Nucleus accumbens (tissue), 56 donors: Measurements from ENCODE around the gene TPO.
"Not testable (repeated sequence)": the region's sequence is repeated elsewhere in the genome, so short reads cannot be mapped to it uniquely, and the experiment has no call there.

Source experiments
- DNase-seq, 56 donors: peaks; one replicate each; lab custom pipeline; 2025; lab: John Stamatoyannopoulos, UW

Gene TPO

DNA sequence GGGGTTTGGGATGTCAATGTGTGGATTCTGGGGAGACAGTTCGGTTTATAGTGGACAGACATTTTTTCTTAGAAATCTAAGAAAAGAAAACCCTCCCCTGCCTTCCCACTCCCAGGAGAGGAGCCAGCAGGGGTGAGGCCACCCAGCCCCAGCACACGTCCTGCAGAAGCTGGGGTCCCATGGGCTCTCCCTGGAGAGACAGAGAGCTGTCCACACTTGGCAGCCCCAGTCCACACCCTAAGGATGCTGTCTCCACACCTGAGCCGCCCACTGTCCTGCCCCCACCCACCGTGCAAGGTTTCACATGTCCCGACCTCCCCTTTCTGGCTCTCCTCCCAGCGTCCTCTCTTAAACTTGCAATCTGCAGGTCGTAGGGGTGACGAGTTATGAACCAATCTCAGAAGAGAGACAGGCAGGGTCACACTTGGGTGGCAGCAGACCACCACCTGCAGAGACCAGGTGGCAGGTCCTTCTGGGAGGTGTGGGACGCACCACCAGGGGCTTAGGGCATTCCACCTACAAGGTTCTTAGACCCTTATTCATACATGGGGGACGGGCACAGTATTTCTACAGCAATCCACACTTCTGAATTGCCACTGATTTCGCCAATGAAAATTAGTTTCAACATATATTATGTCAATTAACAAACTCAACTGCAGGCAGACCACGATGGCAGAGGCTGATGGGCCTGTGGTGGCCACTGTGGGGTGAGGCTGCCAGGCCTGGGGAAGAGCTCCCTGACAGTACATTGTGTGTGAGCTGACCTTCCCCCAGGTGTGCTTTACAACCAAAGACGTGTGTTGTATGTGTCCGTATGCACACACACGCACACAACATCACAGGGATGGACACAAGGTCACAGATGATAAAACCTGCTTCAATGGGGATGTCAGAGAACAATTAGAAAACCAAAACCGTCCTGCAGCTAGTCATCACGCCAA lies 158.5 kb downstream of the TPO start:
- DNase-seq = no peak

DNA sequence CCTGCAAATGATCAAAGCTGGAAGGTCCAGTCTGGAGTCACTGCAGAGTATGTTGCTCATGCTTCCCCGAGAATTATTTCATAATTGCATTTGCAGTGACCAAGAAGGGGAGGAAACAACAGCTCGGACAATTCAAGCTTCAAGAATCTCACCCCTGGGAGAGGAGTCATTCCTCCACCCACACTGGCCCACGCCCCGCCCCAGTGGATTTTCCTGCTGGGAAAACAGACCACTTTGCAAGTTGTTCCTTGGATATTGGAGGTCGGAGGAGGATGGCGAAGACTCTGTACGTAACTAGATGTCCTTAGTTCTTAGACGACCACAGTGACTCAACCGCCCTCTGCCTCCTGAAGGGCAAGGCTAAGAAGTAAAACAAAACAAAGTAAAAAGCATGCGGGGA lies 159.4 kb downstream of the TPO start:
- no peak for DNase-seq

- no peak for DNase-seq
These were observed 164.6 kb downstream of the TPO start for GRCh38 chr2:1577846-1578245.

- DNase-seq = not testable (repeated sequence)
These were observed 168.1 kb downstream of the TPO start for GRCh38 chr2:1581257-1581964.

DNA sequence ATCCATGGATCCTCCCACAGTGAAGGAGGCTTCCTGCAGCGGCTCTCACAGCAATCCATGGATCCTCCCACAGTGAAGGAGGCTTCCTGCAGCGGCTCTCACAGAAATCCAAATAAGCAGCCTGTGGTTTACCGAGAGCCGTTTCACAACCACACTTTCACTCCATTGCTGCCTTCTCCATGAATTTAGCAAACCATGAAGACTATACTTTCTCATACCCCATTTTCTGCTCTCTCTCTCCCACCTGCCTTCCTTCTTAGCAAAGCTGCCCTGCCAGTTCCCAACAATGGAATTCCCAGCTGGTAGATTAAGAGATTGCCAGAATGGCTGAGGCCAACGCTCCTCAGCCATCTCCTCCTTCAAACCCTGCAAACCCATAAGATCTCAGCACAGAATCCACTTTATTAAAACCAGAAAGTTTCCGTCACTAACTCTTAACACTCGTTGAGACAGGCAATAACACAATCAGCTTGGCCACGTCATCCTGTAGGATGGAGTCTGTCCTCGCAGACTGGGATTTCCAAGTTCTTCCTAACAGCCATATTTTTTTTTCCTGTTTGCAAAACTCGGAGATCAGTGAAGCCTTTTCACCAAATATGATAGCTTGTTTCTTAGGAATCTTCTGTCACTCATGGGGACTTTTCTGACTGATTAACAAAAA lies 168.8 kb downstream of the TPO start:
- no peak for DNase-seq

GRCh38 chr2:1582891-1583341 lies 169.7 kb downstream of the TPO start:
- DNase-seq = no peak

GRCh38 chr2:1584051-1584531 lies 170.8 kb downstream of the TPO start:
- DNase-seq = no peak

DNA sequence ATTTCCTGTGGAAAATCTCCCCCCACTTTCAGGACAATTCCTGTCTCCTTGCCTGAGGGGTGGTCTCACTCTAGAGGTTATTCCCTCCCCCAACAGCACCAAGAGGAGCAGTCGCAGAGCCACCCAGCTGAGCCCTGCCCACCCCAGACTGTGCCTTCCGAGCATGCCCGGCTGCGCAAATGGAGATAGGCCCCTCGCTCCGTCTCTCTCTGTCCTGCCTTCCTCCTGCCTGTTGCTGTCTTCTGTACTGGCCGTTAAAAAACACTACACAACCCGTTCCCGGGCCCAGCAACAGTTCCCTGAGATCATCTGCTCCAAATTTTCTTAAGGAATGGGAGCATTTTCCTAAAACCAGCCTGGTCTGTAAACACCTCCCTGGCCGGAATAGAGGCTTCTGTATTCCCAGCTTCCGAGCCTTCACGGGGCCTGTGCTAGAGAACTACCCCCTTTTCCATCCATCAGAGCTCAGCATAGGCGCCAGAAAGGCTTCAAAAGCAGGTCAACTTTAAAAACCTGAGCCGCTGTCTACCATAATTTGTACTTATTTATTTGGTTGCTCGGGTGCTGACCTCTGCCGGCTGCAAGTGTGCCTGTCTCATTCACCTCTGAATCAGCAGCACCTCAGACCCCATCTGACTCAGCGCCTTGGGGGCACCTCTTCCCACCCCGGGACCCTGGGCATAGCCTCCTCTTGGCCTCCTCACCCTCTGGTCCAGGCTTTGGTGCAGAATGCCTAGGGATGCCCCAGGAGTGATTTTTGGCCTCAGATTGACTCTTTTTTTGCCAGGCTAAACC lies 171.6 kb downstream of the TPO start:
- no peak for DNase-seq

GRCh38 chr2:1585635-1586034 lies 172.4 kb downstream of the TPO start:
- no peak for DNase-seq

- no peak for DNase-seq
These were observed 173.1 kb downstream of the TPO start for GRCh38 chr2:1586251-1586922.

GRCh38 chr2:1586923-1587840 lies 173.9 kb downstream of the TPO start:
- DNase-seq = no peak

DNA sequence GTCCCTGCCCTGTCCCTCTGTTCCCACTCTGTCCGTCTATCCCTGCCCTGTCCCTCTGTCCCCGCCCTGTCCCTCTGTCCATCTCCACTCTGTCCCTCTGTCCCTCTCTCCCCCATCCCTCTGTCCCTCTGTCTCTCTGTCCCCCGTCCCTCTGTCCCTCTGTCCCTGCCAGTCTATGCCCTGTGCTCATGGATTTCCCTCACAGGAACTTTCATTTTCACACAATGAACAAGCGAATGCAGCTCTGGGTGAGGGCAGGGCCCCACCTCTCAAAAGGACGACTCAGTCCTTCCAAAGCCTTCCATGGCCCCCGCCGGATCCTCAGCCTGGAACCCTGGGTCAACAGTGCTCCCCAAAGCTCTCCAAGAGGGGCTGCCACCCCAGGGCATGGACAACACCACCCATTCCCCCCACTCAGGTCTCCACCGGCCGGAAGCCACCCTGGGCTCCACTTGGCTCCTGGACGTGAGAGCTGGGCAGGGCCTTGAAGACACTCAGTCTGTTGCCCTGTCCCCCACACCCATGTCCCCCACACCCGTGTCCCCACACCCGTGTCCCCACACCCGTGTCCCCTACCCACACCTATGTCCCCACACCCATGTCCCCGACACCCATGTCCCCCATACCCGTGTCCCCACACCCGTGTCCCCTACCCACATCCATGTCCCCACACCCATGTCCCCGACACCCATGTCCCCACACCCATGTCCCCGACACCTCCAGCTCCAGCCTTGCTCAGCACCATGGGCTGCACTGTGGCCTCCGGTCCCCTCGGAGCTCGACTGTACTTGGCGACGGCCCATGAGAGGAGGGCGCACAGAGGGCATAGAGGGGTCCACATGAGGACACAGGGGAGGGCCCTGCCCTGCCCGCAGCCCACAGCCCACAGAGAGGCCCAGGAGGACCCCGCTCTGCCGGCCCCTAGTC lies 175.1 kb downstream of the TPO start:
- DNase-seq = no peak

GRCh38 chr2:1588978-1589621 lies 175.8 kb downstream of the TPO start:
- DNase-seq = no peak

GRCh38 chr2:1590596-1591460 lies 177.6 kb downstream of the TPO start:
- no peak for DNase-seq

DNA sequence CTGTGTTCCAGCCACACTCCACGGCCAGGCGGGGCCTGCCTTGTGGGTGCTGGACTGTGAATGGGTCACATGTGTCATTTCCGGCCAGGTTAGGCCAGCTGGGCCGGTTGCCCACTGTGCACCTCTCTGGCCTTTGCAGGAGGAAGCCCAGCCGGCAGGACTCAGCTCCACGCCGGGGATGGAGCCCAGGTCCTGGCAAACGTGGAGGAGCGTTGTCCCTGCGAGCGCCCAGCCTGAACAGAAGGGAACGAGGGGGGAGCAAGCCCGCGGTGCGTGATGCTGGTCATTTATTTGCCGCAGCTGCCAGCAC lies 178.2 kb downstream of the TPO start:
- DNase-seq = no peak
